ENCODE data around the gene TP53RK.

TP53RK gene

GRCh38 chr20:46640536-46641311 is 48.5 kb downstream of the TP53RK start:
- DNase-seq (ENCODE audit: low read depth in 3 of 3, low spot score in 1 of 3): no peak

GRCh38 chr20:46640044-46640443 is 49.2 kb downstream of the TP53RK start:
- no peak for DNase-seq (ENCODE audit: low read depth in 3 of 3, low spot score in 1 of 3)

- DNase-seq (ENCODE audit: low read depth in 3 of 3, low spot score in 1 of 3): no peak
Measured at GRCh38 chr20:46639587-46639986, 49.7 kb downstream of the TP53RK start.

GRCh38 chr20:46638898-46639274 is 50.4 kb downstream of the TP53RK start:
- no peak for DNase-seq (ENCODE audit: low read depth in 3 of 3, low spot score in 1 of 3)

- DNase-seq (ENCODE audit: low read depth in 3 of 3, low spot score in 1 of 3): no peak
Measured at GRCh38 chr20:46638134-46638897, 50.9 kb downstream of the TP53RK start.

GRCh38 chr20:46637427-46638133 is 51.7 kb downstream of the TP53RK start:
- no peak for DNase-seq (ENCODE audit: low read depth in 3 of 3, low spot score in 1 of 3)

GRCh38 chr20:46637020-46637419 is 52.2 kb downstream of the TP53RK start:
- DNase-seq (ENCODE audit: low read depth in 3 of 3, low spot score in 1 of 3): no peak

- no peak for DNase-seq (ENCODE audit: low read depth in 3 of 3, low spot score in 1 of 3)
Measured at GRCh38 chr20:46636514-46636913, 52.7 kb downstream of the TP53RK start.

GRCh38 chr20:46635514-46636136 is 53.6 kb downstream of the TP53RK start:
- DNase-seq (ENCODE audit: low read depth in 3 of 3, low spot score in 1 of 3): no peak

GRCh38 chr20:46634528-46634927 is 54.7 kb downstream of the TP53RK start:
- DNase-seq (ENCODE audit: low read depth in 3 of 3, low spot score in 1 of 3): no peak

Data from stimulated activated CD4-positive, alpha-beta T cell treated with anti-CD3 and anti-CD28 coated beads, TNF-alpha, amount 100 ng/mL, for 1 hour (primary cell).